Medulla oblongata (tissue), 1 donor: ENCODE results near the gene SP8.

ENCODE experiments used
- DNase-seq: peaks from one replicate; pipeline ENCODE4 v3.0.0-alpha.2; 2015; ENCODE audit errors: extremely low spot score

SP8 gene

GRCh38 chr7:20754001-20754400 lies 32.7 kb downstream of the SP8 start:
- DNase-seq: no peak

GRCh38 chr7:20749906-20750305 lies 36.8 kb downstream of the SP8 start:
- no peak for DNase-seq

- no peak for DNase-seq
Measured at GRCh38 chr7:20748853-20749252, 37.8 kb downstream of the SP8 start.

GRCh38 chr7:20747001-20747400 lies 39.7 kb downstream of the SP8 start:
- no peak for DNase-seq

GRCh38 chr7:20745702-20746101 lies 41.0 kb downstream of the SP8 start:
- DNase-seq: no peak

GRCh38 chr7:20744954-20745446 lies 41.7 kb downstream of the SP8 start:
- DNase-seq: no peak

GRCh38 chr7:20742913-20743312 lies 43.8 kb downstream of the SP8 start:
- no peak for DNase-seq

GRCh38 chr7:20741801-20742200 lies 44.9 kb downstream of the SP8 start:
- DNase-seq: no peak

GRCh38 chr7:20738518-20739481 lies 47.9 kb downstream of the SP8 start:
- no peak for DNase-seq

GRCh38 chr7:20737840-20738448 lies 48.7 kb downstream of the SP8 start:
- DNase-seq: no peak

- no peak for DNase-seq
Measured at GRCh38 chr7:20735346-20736065, 51.2 kb downstream of the SP8 start.
